Endothelial cell (in vitro differentiated cells): ENCODE results near the gene CAMKK2. TPM values are rescaled to one million over a fixed set of nuclear protein-coding genes. Genes with fewer than 3 reads are reported as not detected.

ENCODE experiments used
- DNase-seq: peaks from one replicate; pipeline ENCODE4 v3.0.0; 2021; ENCODE audit warnings: low spot score
- H3K27ac Mint-ChIP-seq: one replicate; pipeline ENCODE4 v1.8.0; 2021; ENCODE audit warnings: mixed read lengths, inconsistent platforms; ENCODE audit not compliant: unreplicated experiment
- H3K27me3 Mint-ChIP-seq: one replicate; pipeline ENCODE4 v1.8.0; 2021; ENCODE audit warnings: mild to moderate bottlenecking, moderate library complexity, mixed read lengths, inconsistent platforms; ENCODE audit not compliant: unreplicated experiment
- H3K36me3 Mint-ChIP-seq: one replicate; pipeline ENCODE4 v1.8.0; 2021; ENCODE audit warnings: mild to moderate bottlenecking, low read depth, mixed read lengths, inconsistent platforms; ENCODE audit not compliant: unreplicated experiment
- H3K4me1 Mint-ChIP-seq: one replicate; pipeline ENCODE4 v1.8.0; 2021; ENCODE audit warnings: mild to moderate bottlenecking, mixed read lengths, inconsistent platforms; ENCODE audit not compliant: unreplicated experiment
- H3K4me3 Mint-ChIP-seq: one replicate; pipeline ENCODE4 v1.8.0; 2021; ENCODE audit warnings: mild to moderate bottlenecking, mixed read lengths, inconsistent platforms; ENCODE audit not compliant: unreplicated experiment
- H3K9me3 Mint-ChIP-seq: one replicate; pipeline ENCODE4 v1.8.0; 2021; ENCODE audit warnings: mixed read lengths, inconsistent platforms; ENCODE audit not compliant: unreplicated experiment
- total RNA-seq: library from RNA; stranded (reverse); fragmentation: NEBNext Ultra II Directional; extraction: Animal tissue kit (Norgen Biotek cat#: 25700); gene quantifications from one replicate; pipeline ENCODE4 v1.2.1, GENCODE V29; 2021; ENCODE audit not compliant: unreplicated experiment
- TF ChIP-seq, protein P1 (sequence below): fragments of 200-600 bp; sonication (generic); IDR thresholded peaks from one replicate; pipeline ENCODE4 v1.5.0; 2021; ENCODE audit warnings: antibody characterized with exemption; ENCODE audit not compliant: unreplicated experiment

CAMKK2 gene
- total RNA-seq, 1 donor from 2014 or later, result 44.5 TPM

DNA sequence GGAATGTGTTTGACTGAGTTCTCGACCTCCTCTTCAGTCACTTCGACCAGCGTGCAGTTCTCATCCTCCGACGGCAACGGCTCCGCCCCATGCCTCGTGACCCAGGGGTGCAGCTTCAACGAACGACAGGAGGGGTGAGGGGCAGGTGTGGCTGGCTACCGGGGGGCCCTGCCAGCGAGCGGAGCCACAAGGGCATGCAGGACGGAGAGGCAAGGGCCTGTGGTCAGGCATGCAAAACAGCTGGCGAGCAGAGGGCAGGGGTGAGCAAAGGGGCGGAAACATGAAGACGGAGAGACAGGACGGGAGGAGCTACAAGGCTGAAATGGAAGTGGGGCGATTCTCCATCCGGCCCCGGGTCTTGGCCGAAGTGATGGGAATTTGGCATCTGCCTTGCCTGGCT is 47.9 kb downstream of the CAMKK2 start:
- no peaks in the 10 kb centered on the region for H3K9me3 Mint-ChIP-seq
- H3K27ac Mint-ChIP-seq, result no peak overlapping the region
- H3K27me3 Mint-ChIP-seq, result peaks cover 14% of the 10 kb centered on the region
- TF ChIP-seq, protein P1, sequence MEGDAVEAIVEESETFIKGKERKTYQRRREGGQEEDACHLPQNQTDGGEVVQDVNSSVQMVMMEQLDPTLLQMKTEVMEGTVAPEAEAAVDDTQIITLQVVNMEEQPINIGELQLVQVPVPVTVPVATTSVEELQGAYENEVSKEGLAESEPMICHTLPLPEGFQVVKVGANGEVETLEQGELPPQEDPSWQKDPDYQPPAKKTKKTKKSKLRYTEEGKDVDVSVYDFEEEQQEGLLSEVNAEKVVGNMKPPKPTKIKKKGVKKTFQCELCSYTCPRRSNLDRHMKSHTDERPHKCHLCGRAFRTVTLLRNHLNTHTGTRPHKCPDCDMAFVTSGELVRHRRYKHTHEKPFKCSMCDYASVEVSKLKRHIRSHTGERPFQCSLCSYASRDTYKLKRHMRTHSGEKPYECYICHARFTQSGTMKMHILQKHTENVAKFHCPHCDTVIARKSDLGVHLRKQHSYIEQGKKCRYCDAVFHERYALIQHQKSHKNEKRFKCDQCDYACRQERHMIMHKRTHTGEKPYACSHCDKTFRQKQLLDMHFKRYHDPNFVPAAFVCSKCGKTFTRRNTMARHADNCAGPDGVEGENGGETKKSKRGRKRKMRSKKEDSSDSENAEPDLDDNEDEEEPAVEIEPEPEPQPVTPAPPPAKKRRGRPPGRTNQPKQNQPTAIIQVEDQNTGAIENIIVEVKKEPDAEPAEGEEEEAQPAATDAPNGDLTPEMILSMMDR, result no peak
- no peak overlapping the region for H3K4me3 Mint-ChIP-seq
- H3K36me3 Mint-ChIP-seq, result peaks cover 36% of the 10 kb centered on the region
- DNase-seq, result no peak
- no peaks in the 10 kb centered on the region for H3K4me1 Mint-ChIP-seq

DNA sequence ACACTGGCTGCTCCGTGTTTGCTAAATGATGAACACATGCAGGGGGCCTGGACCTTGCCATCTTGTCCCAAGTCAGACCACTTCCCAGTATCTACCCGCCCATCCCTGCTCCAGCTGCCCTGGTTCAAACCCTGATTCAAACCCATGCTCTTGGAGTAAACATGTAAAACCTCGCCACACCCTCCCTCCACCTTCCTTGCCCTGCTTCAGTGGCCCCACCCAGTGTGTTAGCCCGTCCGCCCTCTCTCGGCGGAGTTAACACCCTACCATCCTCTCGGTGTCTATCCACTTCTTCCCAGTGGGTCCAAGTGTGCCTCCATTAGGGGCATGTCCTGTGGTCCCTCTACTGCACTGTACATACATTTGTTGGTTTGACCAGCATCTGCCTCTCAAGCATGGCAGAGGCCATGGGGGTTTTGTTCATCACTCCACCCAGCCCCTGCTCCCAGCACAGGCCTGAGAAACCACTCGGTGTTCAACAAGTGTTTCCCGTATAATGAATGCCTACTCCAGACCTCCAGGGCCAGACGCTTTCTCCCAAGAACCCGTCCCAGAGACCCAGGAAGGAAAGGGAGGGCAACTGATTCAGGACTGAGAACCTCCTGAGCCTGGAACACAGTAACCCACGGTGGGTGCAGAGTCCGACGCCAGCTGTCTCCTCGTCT is 49.5 kb downstream of the CAMKK2 start:
- TF ChIP-seq, protein P1, result no peak

DNA sequence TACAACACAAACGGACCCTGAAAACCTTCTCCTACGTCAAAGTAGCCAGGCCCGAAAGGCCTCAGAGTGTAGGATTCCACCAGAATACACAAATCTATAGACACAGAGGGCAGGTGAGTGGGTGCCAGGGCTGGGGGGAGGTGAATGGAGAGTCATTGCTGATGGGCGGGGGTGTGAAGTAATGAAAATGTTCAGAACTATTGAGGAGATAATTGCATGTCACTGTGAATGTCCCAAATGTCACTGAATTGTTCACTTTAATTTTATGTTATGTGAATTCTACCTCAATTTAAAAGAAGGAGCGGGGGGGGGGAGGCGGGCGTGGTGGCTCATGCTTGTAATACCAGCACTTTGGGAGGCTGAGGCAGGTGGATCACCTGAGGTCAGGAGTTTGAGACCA is 50.6 kb downstream of the CAMKK2 start:
- H3K4me1 Mint-ChIP-seq, result peaks cover 2% of the 10 kb centered on the region
- peaks cover 24% of the 10 kb centered on the region for H3K36me3 Mint-ChIP-seq
- no peak for DNase-seq
- H3K4me3 Mint-ChIP-seq, result no peak overlapping the region
- TF ChIP-seq, protein P1, result no peak
- no peaks in the 10 kb centered on the region for H3K9me3 Mint-ChIP-seq
- peaks cover 14% of the 10 kb centered on the region for H3K27me3 Mint-ChIP-seq
- H3K27ac Mint-ChIP-seq, result no peak overlapping the region

More for the DNA sequence above, 49.5 kb downstream of the CAMKK2 start:
- Mint-ChIP-seq H3K9me3 (no peaks in the 10 kb centered on the region), H3K27ac (no peak overlapping the region), H3K36me3 (peaks cover 28% of the 10 kb centered on the region), H3K27me3 (peaks cover 14% of the 10 kb centered on the region), H3K4me3 (no peak overlapping the region), H3K4me1 (no peaks in the 10 kb centered on the region)
- DNase-seq, result no peak

DNA sequence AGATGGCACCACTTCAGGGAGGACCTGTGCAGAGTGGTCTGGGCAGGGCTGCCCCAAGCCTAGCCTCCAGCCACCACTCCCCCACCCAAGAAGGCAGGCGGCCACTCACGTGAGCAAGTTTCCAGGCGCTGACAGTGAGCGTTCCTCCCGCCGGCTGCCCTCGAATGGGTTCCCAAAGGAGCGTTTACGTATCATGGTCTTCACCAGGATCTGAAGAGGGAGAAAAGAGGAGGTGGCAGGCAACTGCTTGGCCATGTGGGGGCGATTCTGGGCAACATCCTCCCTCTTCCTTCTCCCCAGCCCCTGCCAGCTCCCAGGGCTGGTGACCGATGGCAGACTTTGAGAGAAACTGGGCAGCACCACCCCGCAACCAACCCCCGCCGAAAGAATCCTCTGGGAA is 51.5 kb downstream of the CAMKK2 start:
- H3K4me3 Mint-ChIP-seq, result no peak overlapping the region
- H3K9me3 Mint-ChIP-seq, result no peaks in the 10 kb centered on the region
- no peak for DNase-seq
- H3K4me1 Mint-ChIP-seq, result peaks cover 8% of the 10 kb centered on the region
- TF ChIP-seq, protein P1, result no peak
- H3K36me3 Mint-ChIP-seq, result peaks cover 15% of the 10 kb centered on the region
- no peak overlapping the region for H3K27ac Mint-ChIP-seq
- peaks cover 12% of the 10 kb centered on the region for H3K27me3 Mint-ChIP-seq

DNA sequence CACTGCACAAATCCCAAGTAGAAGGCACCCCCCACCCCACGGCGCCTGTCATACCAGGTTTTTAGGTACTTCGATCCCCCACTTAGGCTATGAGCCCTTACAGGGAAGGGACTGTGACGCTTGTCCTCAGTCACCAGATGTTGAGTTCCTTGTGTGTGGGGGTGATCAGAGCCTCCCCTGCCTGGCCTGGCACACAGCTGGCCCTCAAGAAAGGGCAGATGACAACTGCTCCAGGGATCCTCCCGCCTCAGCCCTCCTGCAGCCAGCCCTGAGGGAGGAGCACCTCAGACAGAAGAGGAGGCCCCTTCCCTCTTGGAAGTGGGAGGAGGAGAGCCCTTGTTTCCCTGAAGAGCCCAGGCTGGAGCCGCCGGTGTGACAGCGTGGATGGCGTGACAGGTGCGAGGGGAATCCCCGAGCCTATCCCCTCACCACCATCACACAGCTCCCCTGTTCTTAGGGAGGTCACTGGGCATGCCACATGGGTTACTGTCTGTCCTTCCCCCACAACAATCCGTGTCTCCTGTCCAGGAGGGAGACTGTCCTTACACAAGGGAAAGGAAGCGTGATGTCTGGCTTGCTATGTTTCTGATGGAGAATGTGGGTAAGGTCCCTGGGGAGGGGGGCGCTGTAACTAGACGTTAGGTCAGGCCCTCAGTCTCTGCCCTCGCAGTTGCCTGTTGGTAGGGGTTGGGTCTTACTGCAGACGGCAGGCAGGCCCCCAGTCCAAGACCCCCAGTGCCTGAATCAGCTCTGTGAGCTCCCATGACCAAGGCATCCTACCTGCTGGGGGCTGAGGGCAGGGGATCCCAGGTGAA is 55.1 kb downstream of the CAMKK2 start:
- no peaks in the 10 kb centered on the region for H3K9me3 Mint-ChIP-seq
- no peak overlapping the region for H3K4me3 Mint-ChIP-seq
- no peak for DNase-seq
- H3K4me1 Mint-ChIP-seq, result peaks cover 36% of the 10 kb centered on the region
- H3K36me3 Mint-ChIP-seq, result peaks cover 19% of the 10 kb centered on the region
- TF ChIP-seq, protein P1, result no peak
- peaks cover 7% of the 10 kb centered on the region for H3K27me3 Mint-ChIP-seq
- H3K27ac Mint-ChIP-seq, result no peak overlapping the region
